K562 (cell line): Measurements from ENCODE around the gene ZNF575.

Experiments
- CTCF ChIP-seq, 3 experiments: IDR thresholded peaks in 2 of 3; conservative IDR thresholded peaks in 1 of 3; 2 replicates each; pipeline ENCODE4 v1.5.1; 2011 to 2012; ENCODE audit warnings: low read length in 3 of 3, mild to moderate bottlenecking in 3 of 3, control low read depth in 2 of 3, improper control_type of control experiment in 1 of 3, inconsistent platforms in 1 of 3, low read depth in 1 of 3, mixed read lengths in 1 of 3, moderate library complexity in 1 of 3; ENCODE audit not compliant: insufficient read depth in 2 of 3
- ZNF232 ChIP-seq: sonication (generic); formaldehyde crosslinking; IDR thresholded peaks from 2 replicates; pipeline ENCODE4 v1.8.0; 2022; ENCODE audit warnings: mild to moderate bottlenecking, missing genetic modification reagents

GRCh38 chr19:43498233-43498842, 34.6 kb upstream of the ZNF575 start:
- TF ChIP-seq ZNF232 (no peak), CTCF (IDR thresholded peaks at IDR 0.05 in 2 of 3, conservative IDR thresholded peaks at IDR 0.05 in 1 of 3; ENCODE audit: insufficient read depth in 2 of 3, low read depth in 1 of 3, low read length in 3 of 3) (no peak)
